ENCODE results near the gene FAM131A. TPM values are rescaled to one million over a fixed set of nuclear protein-coding genes. Genes with fewer than 3 reads are reported as not detected.

Gene FAM131A
- total RNA-seq, 1 experiment from 2014 or later, result 14.4 TPM

DNA sequence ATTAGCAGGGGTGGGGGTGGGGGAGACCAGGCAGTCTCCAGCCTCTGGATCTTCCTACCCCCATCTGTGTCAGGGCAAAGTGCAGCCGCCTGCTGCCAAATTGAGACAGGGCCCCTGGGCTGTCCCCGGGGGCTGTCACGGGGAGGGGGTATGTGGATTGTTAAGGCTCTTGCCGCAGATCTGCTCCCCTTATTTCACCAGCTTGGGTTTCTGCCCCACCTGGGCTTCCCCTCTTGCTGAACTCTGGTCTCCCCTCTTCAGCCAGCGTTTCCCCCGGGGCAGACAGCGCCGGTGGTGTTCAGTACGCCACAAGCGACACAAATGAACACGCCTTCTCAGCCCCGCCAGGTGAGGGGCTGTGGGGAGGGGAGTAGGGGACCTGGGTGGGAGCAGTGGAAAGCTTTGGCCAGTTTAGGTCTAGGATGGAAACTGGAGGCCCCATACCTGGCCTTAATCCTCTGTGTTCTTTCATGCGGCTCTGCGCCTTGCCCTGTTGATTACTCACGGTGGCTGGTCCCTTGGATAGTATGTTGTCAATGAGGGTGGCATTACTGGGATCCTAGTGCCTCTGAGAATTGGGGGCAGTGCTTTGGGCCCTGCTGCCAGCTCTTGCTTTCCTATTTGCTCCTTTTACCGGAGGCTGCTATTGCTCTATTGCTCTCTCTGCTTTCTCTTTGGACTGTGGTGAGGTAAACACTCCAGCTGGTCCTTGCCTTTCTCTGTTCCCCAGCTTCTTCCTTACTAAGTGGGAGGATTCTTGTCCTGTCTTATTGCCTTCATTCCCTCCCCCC lies 21.3 kb upstream of the FAM131A start:
- Histone ChIP-seq H3K23me2 (ENCODE audit: insufficient read length, low read depth, low read length, poor library complexity, severe bottlenecking) (peaks cover 10% of the 10 kb centered on the region), H3K27ac (ENCODE audit: insufficient read length, low read depth, low read length) (no peak overlapping the region), H4K5ac (ENCODE audit: insufficient read length, low read depth, low read length) (no peak overlapping the region), H2BK15ac (ENCODE audit: low read depth, low read length) (no peak overlapping the region), H4K91ac (ENCODE audit: insufficient read length, low read depth, low read length) (no peak overlapping the region), H3K56ac (ENCODE audit: insufficient read length, low read depth, low read length) (no peak overlapping the region), H2AFZ (ENCODE audit: low read length) (no peak overlapping the region), H3K4ac (ENCODE audit: low read depth, low read length) (no peak overlapping the region), H3K18ac (ENCODE audit: insufficient read length, low read depth, low read length) (no peak overlapping the region), H3K4me2 (ENCODE audit: insufficient read depth, insufficient read length, low read length) (peak overlapping the region; percentile 97), H4K20me1 (ENCODE audit: control insufficient read depth, insufficient read depth, insufficient read length) (no peaks in the 10 kb centered on the region), H4K8ac (replicated peaks; ENCODE audit: insufficient read length, low read depth, low read length) (no peak overlapping the region), H3K9ac (ENCODE audit: extremely low read depth, insufficient read length, low read length) (peak overlapping the region; percentile 85), H3K4me1 (ENCODE audit: insufficient read depth, low read length) (peaks cover 8% of the 10 kb centered on the region; the same call in 1 of the 2 replicates), H2AK5ac (ENCODE audit: insufficient read length, low read length) (no peak overlapping the region), H2BK20ac (ENCODE audit: low read depth, low read length, poor library complexity, severe bottlenecking) (no peak overlapping the region), H3K23ac (ENCODE audit: insufficient read length, low read depth, low read length) (no peak overlapping the region), H3K9me3 (ENCODE audit: control insufficient read depth, low read depth, low read length) (no peaks in the 10 kb centered on the region), H3T11ph (ENCODE audit: low read length) (no peak overlapping the region), H3K79me1 (ENCODE audit: insufficient read depth, low read depth, low read length, poor library complexity, severe bottlenecking) (peaks cover 6% of the 10 kb centered on the region), H3K79me2 (ENCODE audit: insufficient read depth, low read length) (peaks cover 42% of the 10 kb centered on the region), H3K14ac (ENCODE audit: insufficient read depth, low read length) (no peak overlapping the region), H2BK12ac (ENCODE audit: insufficient read length, low read depth, low read length) (no peak overlapping the region), H2BK5ac (ENCODE audit: insufficient read length, low read length) (no peak overlapping the region), H2BK120ac (ENCODE audit: low read depth, low read length, poor library complexity, severe bottlenecking) (no peak overlapping the region), H3K27me3 (ENCODE audit: insufficient read depth, low read length) (no peaks in the 10 kb centered on the region)
- Mint-ChIP-seq H3K27ac (peak overlapping the region in 2 of 3 experiments; percentile 21 to 68; a peak in 4 of 7 replicates), H3K36me3 (ENCODE audit: insufficient read depth in 1 of 3, low read depth in 3 of 3) (peaks cover 29 to 52% (median 38%) of the 10 kb centered on the region in 3 experiments; a peak in 6 of 7 replicates), H3K9me3 (no peaks in the 10 kb centered on the region), H3K4me3 (peak overlapping the region; percentile 87 to 93), H3K4me1 (peaks cover 26 to 27% of the 10 kb centered on the region in 2 experiments), H3K27me3 (ENCODE audit: low read depth) (no peaks in the 10 kb centered on the region)
- no peak for DNase-seq
- no CpG with 5 or more reads among the region's 16 CpGs for WGBS (ENCODE audit: extremely low coverage, insufficient read length, low lambda C conversion rate)
- TF ChIP-seq, protein P1, sequence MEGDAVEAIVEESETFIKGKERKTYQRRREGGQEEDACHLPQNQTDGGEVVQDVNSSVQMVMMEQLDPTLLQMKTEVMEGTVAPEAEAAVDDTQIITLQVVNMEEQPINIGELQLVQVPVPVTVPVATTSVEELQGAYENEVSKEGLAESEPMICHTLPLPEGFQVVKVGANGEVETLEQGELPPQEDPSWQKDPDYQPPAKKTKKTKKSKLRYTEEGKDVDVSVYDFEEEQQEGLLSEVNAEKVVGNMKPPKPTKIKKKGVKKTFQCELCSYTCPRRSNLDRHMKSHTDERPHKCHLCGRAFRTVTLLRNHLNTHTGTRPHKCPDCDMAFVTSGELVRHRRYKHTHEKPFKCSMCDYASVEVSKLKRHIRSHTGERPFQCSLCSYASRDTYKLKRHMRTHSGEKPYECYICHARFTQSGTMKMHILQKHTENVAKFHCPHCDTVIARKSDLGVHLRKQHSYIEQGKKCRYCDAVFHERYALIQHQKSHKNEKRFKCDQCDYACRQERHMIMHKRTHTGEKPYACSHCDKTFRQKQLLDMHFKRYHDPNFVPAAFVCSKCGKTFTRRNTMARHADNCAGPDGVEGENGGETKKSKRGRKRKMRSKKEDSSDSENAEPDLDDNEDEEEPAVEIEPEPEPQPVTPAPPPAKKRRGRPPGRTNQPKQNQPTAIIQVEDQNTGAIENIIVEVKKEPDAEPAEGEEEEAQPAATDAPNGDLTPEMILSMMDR (conservative IDR thresholded peaks at IDR 0.05), result no peak

Measured in H9 (cell line).